Breast epithelium (tissue), 4 donors: ENCODE data around the gene DNAI2. TPM values are rescaled to one million over a fixed set of nuclear protein-coding genes. Genes with fewer than 3 reads are reported as not detected.

Source experiments
- DNase-seq, 2 donors: peaks; one replicate each; pipeline ENCODE4 v3.0.0-alpha.2; 2019; ENCODE audit warnings: low spot score in 2 of 2
- H3K27ac ChIP-seq, 2 donors: fragments of 200-600 bp; sonication (generic) in 1 of 2; one replicate each; pipeline ENCODE4 v1.5.1; 2016 to 2019; ENCODE audit warnings: mild to moderate bottlenecking in 1 of 2
- H3K27me3 ChIP-seq, 2 donors: fragments of 200-600 bp; sonication (generic) in 1 of 2; one replicate each; pipeline versions ENCODE4 v1.5.1 to v1.6.0; 2017 to 2019; ENCODE audit warnings: control low read depth in 1 of 2, mild to moderate bottlenecking in 1 of 2
- H3K36me3 ChIP-seq: fragments of 200-600 bp; one replicate; pipeline ENCODE4 v1.5.1; 2019
- H3K4me1 ChIP-seq, 2 donors: fragments of 200-600 bp; sonication (generic); one replicate each; pipeline ENCODE4 v1.5.1; 2016 to 2019; ENCODE audit warnings: control low read depth in 1 of 2
- H3K4me3 ChIP-seq, 3 donors: fragments of 200-600 bp; sonication (generic); 1 replicate in 2 of 3; 2 replicates in 1 of 3; pipeline ENCODE4 v1.5.1; 2016 to 2019; ENCODE audit warnings: mild to moderate bottlenecking in 3 of 3, moderate library complexity in 2 of 3
- H3K9me3 ChIP-seq, 2 donors: fragments of 200-600 bp; sonication (generic) in 1 of 2; one replicate each; pipeline ENCODE4 v1.5.1; 2016 to 2019; ENCODE audit warnings: control low read depth in 1 of 2
- POLR2A ChIP-seq: fragments of 450-650 bp; IDR thresholded peaks from one replicate; pipeline ENCODE4 v1.6.1; 2016; ENCODE audit warnings: antibody characterized with exemption, mild to moderate bottlenecking, moderate library complexity
- POLR2AphosphoS5 ChIP-seq, 3 donors: sonication (generic); formaldehyde crosslinking; IDR thresholded peaks; one replicate each; pipeline ENCODE4 v1.6.1; 2017; ENCODE audit warnings: antibody characterized with exemption in 3 of 3
- intact Hi-C: fragments of 100-400 bp; cut with DNase I; formaldehyde crosslinking; loops from one replicate; pipeline ENCODE4 v1.15.1; 2023; ENCODE audit warnings: low total_unique reads
- total RNA-seq, 3 donors: library from RNA; depleted of rRNA; stranded (reverse); fragments of >200 nt; gene quantifications; one replicate each; pipeline ENCODE4 v1.1.0, GENCODE V29; 2016
- TF ChIP-seq, protein P1 (sequence below), 3 donors: fragments of 450-650 bp; IDR thresholded peaks; one replicate each; pipeline ENCODE4 v1.5.1; 2016 to 2017; ENCODE audit warnings: antibody characterized with exemption in 3 of 3, mild to moderate bottlenecking in 3 of 3, moderate library complexity in 3 of 3

Gene DNAI2
- total RNA-seq, 3 donors from 2014 or later: not detected

DNA sequence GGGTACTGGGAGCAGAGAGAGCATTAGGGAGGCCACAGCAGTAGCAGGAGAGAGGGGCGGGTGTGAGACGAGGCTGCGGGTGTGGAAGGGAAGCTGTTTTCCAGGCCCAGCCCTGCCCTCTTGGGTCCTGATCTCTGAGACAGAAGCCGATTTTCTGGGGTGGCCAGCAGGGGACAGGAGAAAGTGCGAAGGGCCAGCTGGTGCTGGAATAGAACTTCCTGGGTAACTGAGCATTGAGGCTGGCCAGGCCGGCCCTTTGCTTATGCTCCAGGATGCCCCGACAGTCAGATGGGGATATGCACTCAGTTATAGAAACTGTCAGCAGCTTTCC lies 86.8 kb downstream of the DNAI2 start:
- H3K36me3 ChIP-seq: no peaks in the 10 kb centered on the region
- intact Hi-C loops: no loop called here
- no peaks in the 10 kb centered on the region for H3K9me3 ChIP-seq
- H3K4me1 ChIP-seq: no peaks in the 10 kb centered on the region
- no peak for TF ChIP-seq POLR2A
- TF ChIP-seq POLR2AphosphoS5 (IDR thresholded peaks at IDR 0.05): no peak
- TF ChIP-seq, protein P1, sequence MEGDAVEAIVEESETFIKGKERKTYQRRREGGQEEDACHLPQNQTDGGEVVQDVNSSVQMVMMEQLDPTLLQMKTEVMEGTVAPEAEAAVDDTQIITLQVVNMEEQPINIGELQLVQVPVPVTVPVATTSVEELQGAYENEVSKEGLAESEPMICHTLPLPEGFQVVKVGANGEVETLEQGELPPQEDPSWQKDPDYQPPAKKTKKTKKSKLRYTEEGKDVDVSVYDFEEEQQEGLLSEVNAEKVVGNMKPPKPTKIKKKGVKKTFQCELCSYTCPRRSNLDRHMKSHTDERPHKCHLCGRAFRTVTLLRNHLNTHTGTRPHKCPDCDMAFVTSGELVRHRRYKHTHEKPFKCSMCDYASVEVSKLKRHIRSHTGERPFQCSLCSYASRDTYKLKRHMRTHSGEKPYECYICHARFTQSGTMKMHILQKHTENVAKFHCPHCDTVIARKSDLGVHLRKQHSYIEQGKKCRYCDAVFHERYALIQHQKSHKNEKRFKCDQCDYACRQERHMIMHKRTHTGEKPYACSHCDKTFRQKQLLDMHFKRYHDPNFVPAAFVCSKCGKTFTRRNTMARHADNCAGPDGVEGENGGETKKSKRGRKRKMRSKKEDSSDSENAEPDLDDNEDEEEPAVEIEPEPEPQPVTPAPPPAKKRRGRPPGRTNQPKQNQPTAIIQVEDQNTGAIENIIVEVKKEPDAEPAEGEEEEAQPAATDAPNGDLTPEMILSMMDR (IDR thresholded peaks at IDR 0.05): no peak
- H3K4me3 ChIP-seq: no peak overlapping the region
- peaks cover 0 to 63% of the 10 kb centered on the region in 2 donors for H3K27me3 ChIP-seq
- H3K27ac ChIP-seq: no peak overlapping the region
- DNase-seq: no peak

DNA sequence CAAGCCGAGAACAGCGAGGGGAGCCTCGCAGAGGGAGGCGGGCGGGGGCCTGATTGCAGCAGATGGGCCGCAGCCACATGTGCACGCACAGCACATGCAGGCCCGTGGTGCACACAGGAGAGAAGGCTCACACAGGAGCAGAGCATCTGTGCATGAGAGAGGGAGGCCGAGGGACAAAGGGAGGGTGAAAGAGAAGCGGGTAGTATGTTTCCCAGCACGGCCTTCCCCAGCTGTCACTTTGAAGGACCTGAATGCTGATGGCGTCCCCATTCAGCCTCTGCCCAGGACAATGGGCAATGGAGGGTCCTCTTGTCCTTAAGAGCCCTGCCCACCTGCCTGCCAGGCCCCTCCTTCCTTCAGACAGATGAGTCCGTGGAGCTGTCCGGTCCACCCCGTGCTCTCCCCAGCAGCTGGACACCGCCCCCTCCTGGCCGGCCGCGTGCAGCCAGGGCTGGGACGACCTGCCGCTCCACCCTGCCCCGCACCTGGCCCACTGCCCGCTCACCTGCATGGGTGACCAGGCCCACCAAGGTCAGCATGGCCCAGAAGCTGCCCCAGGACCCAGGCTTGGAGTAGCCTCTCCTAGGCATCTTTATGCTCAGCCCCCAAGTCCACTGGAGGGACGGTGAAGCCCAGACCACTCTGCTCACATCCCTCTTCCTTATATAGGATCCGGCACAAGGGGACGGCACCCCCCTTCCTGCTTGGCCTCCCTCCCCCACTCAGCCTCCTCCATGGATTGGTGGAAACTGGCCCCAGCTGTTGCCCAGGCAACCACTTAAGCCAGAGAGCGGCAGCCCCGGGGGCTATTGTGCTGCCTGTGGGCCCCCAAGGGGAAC lies 87.4 kb downstream of the DNAI2 start, which contains the start of gene BTBD17:
TSS of gene BTBD17 (minus strand) at position 639 of the 839 bp plus-strand sequence. CDS start at position 590, 49 bp downstream.
- no peaks in the 10 kb centered on the region for H3K36me3 ChIP-seq
- no peaks in the 10 kb centered on the region for H3K4me1 ChIP-seq
- peaks cover 0 to 57% of the 10 kb centered on the region in 2 donors for H3K27me3 ChIP-seq
- no peaks in the 10 kb centered on the region for H3K9me3 ChIP-seq
- no peak for TF ChIP-seq POLR2AphosphoS5 (IDR thresholded peaks at IDR 0.05)
- TF ChIP-seq, protein P1 (IDR thresholded peaks at IDR 0.05): peak in 2 of 3 donors; percentile 26 to 27
- intact Hi-C loops: no loop called here
- no peak within 1 kb of the TSS for H3K4me3 ChIP-seq
- no peak for DNase-seq
- no peak within 1 kb of the TSS for H3K27ac ChIP-seq

DNA sequence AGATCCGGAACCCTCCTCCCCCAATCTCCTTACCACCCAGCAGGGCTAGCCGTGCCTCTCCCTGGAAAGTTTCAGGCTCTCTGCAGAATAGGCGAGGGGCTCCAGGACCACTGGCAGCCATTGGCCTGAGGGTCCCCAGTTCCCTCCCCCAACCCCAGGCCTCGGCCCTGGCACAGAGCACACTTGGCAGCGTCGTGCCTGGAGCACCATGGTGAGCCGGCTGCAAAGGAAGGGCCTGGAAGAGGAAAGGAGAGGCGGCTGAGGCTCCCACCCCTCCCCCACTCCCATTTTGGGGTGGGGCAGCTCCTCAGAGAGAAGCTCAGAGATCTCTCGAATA lies 88.0 kb downstream of the DNAI2 start:
- DNase-seq: no peak
- intact Hi-C loops: no loop called here
- no peaks in the 10 kb centered on the region for H3K4me1 ChIP-seq
- H3K4me3 ChIP-seq: no peak overlapping the region
- no peaks in the 10 kb centered on the region for H3K9me3 ChIP-seq
- no peak overlapping the region for H3K27ac ChIP-seq
- TF ChIP-seq POLR2A (no peak), POLR2AphosphoS5 (IDR thresholded peaks at IDR 0.05) (no peak)
- TF ChIP-seq, protein P1 (IDR thresholded peaks at IDR 0.05): no peak
- peaks cover 0 to 51% of the 10 kb centered on the region in 2 donors for H3K27me3 ChIP-seq
- no peaks in the 10 kb centered on the region for H3K36me3 ChIP-seq

DNA sequence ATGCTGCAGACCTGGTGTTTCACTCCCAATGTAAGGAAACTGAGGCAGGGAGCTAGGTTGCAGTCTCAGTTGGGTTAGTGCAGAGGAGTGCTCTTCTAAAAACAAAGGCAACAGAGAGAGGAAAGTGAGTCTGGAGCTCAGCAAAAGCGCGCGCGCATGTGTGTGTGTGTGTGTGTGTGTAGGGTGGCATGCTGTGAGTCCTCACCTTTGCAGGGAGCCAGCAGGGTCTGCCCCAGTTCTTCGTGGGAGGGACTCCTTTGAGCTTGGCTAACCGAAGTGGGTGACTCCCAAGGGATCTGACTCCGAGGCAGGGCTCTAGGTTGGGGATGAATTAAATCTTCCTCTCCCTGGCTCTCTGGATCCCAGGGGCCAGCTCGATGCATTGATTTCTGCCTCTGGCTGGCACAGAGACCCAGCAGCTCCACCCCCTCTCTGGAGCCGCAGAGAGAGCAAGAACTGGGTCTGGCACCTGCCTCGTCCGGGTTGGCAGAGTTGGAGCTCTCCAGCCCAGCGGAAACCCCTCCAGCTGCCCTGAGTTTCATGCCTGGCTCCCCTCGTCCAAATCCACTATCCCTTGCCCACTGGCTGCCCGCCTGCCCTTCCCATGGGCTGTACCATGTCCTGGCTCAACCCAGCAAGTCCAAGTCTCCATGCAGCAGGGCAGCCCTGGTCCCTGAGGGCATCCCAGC lies 88.9 kb downstream of the DNAI2 start:
- H3K27me3 ChIP-seq: peaks cover 0 to 48% of the 10 kb centered on the region in 2 donors
- no peaks in the 10 kb centered on the region for H3K4me1 ChIP-seq
- H3K4me3 ChIP-seq: no peak overlapping the region
- H3K27ac ChIP-seq: no peak overlapping the region
- intact Hi-C loops: no loop called here
- no peaks in the 10 kb centered on the region for H3K9me3 ChIP-seq
- TF ChIP-seq POLR2A: no peak
- TF ChIP-seq POLR2AphosphoS5 (IDR thresholded peaks at IDR 0.05): no peak
- TF ChIP-seq, protein P1 (IDR thresholded peaks at IDR 0.05): no peak
- H3K36me3 ChIP-seq: no peaks in the 10 kb centered on the region
- DNase-seq: no peak

Other genes with a start within 250 kb of the DNAI2 start
- 100 to 1,000 TPM; 304 to 570 (median 471) TPM for gene RPL38, start 70.6 kb upstream of the DNAI2 start, total RNA-seq
- gene TTYH2, start 60.7 kb upstream of the DNAI2 start, total RNA-seq: 1 to 10 TPM; 4.2 to 5.9 (median 5.6) TPM
- 1 to 10 TPM in 1 of 3 donors, under 1 TPM in 2; 0.16 to 1.3 (median 0.44) TPM for gene KIF19, start 52.0 kb downstream of the DNAI2 start, total RNA-seq
- gene BTBD17, start 87.6 kb downstream of the DNAI2 start, total RNA-seq: not detected
- not detected for gene GPR142, start 93.3 kb downstream of the DNAI2 start, total RNA-seq
- gene GPRC5C, start 157.9 kb downstream of the DNAI2 start, total RNA-seq: 10 to 100 TPM; 24.3 to 69.2 (median 40.3) TPM
- gene CD300A, start 192.4 kb downstream of the DNAI2 start, total RNA-seq: 10 to 100 TPM in 2 of 3 donors, 1 to 10 TPM in 1; 6.2 to 15.7 (median 10.2) TPM